NCI-H146 (cell line): ENCODE results near the gene PSME3IP1.
"Not testable (repeated sequence)": the region's sequence is repeated elsewhere in the genome, so short reads cannot be mapped to it uniquely, and the experiment has no call there.

Experiments used
- DNase-seq: peaks from one replicate; lab custom pipeline; 2025; lab: John Stamatoyannopoulos, UW

PSME3IP1 gene

GRCh38 chr16:57196753-57197152, 10.9 kb upstream of the PSME3IP1 start:
- no peak for DNase-seq

GRCh38 chr16:57196286-57196685, 10.4 kb upstream of the PSME3IP1 start:
- DNase-seq, result no peak

- peak; percentile 60 for DNase-seq
Observed at GRCh38 chr16:57194512-57194911, 8.7 kb upstream of the PSME3IP1 start.

- no peak for DNase-seq
Observed at GRCh38 chr16:57192720-57193486, 7.1 kb upstream of the PSME3IP1 start.

- no peak for DNase-seq
Observed at GRCh38 chr16:57192146-57192545, 6.3 kb upstream of the PSME3IP1 start.

GRCh38 chr16:57191056-57191571, 5.3 kb upstream of the PSME3IP1 start:
- DNase-seq, result no peak

GRCh38 chr16:57190136-57190535, 4.3 kb upstream of the PSME3IP1 start:
- DNase-seq, result no peak

- DNase-seq, result not testable (repeated sequence)
Observed at GRCh38 chr16:57189527-57189926, 3.7 kb upstream of the PSME3IP1 start.

GRCh38 chr16:57188711-57189002, 2.8 kb upstream of the PSME3IP1 start:
- DNase-seq, result no peak

GRCh38 chr16:57187902-57188710, 2.3 kb upstream of the PSME3IP1 start:
- not testable (repeated sequence) for DNase-seq

GRCh38 chr16:57186872-57187854, 1.3 kb upstream of the PSME3IP1 start:
- peak; percentile 19 for DNase-seq

- DNase-seq, result peak; percentile 51
Observed at GRCh38 chr16:57185446-57185944, 344 bp downstream of the PSME3IP1 start.

GRCh38 chr16:57184887-57185445, 873 bp downstream of the PSME3IP1 start:
- DNase-seq, result no peak

GRCh38 chr16:57184113-57184512, 1.7 kb downstream of the PSME3IP1 start:
- DNase-seq, result no peak

GRCh38 chr16:57179215-57179828, 6.5 kb downstream of the PSME3IP1 start:
- DNase-seq, result no peak

- DNase-seq, result peak; percentile 47
Observed at GRCh38 chr16:57178793-57179212, 7.0 kb downstream of the PSME3IP1 start.

GRCh38 chr16:57178196-57178595, 7.6 kb downstream of the PSME3IP1 start:
- peak; percentile 26 for DNase-seq

- no peak for DNase-seq
Observed at GRCh38 chr16:57175896-57176295, 9.9 kb downstream of the PSME3IP1 start.

- DNase-seq, result no peak
Observed at GRCh38 chr16:57172721-57173290, 13.0 kb downstream of the PSME3IP1 start.

- no peak for DNase-seq
Observed at GRCh38 chr16:57169327-57169726, 16.5 kb downstream of the PSME3IP1 start.

GRCh38 chr16:57167953-57168352, 17.9 kb downstream of the PSME3IP1 start:
- peak; percentile 19 for DNase-seq
